Central memory CD8-positive, alpha-beta T cell (primary cell): ENCODE data around the gene MIER2.

Experiments
- ATAC-seq: fragments of 150-1000 bp; cut with Tn5 transposase; replicated peaks from 2 replicates; pipeline ENCODE4 v1.10.0; 2022; ENCODE audit warnings: mild to moderate bottlenecking, moderate FRiP score, moderate number of reproducible peaks; ENCODE audit not compliant: poor library complexity, severe bottlenecking; ENCODE audit errors: extremely low read depth
- DNase-seq, 2 donors: peaks; one replicate each; pipeline ENCODE4 v3.0.0; 2021; ENCODE audit warnings: low spot score in 2 of 2
- H3K27ac Mint-ChIP-seq: one replicate; pipeline ENCODE4 v1.8.0; 2022; ENCODE audit warnings: low read depth, mild to moderate bottlenecking, moderate library complexity, mixed read lengths
- H3K27me3 Mint-ChIP-seq: one replicate; pipeline ENCODE4 v1.8.0; 2022; ENCODE audit warnings: mixed read lengths
- H3K36me3 Mint-ChIP-seq: one replicate; pipeline ENCODE4 v1.8.0; 2022; ENCODE audit warnings: mild to moderate bottlenecking, moderate library complexity, mixed read lengths; ENCODE audit not compliant: insufficient read depth
- H3K4me1 Mint-ChIP-seq: one replicate; pipeline ENCODE4 v1.8.0; 2022; ENCODE audit warnings: mixed read lengths
- H3K4me3 Mint-ChIP-seq: one replicate; pipeline ENCODE4 v1.8.0; 2022; ENCODE audit warnings: mild to moderate bottlenecking, moderate library complexity, mixed read lengths
- H3K9me3 Mint-ChIP-seq: one replicate; pipeline ENCODE4 v1.8.0; 2022; ENCODE audit warnings: mixed read lengths

Gene MIER2

GRCh38 chr19:296476-297225 lies 47.9 kb downstream of the MIER2 start:
- Mint-ChIP-seq H3K4me1 (peaks cover 13% of the 10 kb centered on the region), H3K4me3 (no peak overlapping the region), H3K27ac (no peak overlapping the region), H3K9me3 (no peaks in the 10 kb centered on the region), H3K36me3 (peaks cover 2% of the 10 kb centered on the region), H3K27me3 (peaks cover 46% of the 10 kb centered on the region)
- DNase-seq (no peak), ATAC-seq (no peak)

- DNase-seq: no peak
- no peak for ATAC-seq
- no peak overlapping the region for H3K27ac Mint-ChIP-seq
- peaks cover 2% of the 10 kb centered on the region for H3K36me3 Mint-ChIP-seq
- H3K4me3 Mint-ChIP-seq: no peak overlapping the region
- H3K9me3 Mint-ChIP-seq: no peaks in the 10 kb centered on the region
- peaks cover 13% of the 10 kb centered on the region for H3K4me1 Mint-ChIP-seq
- peaks cover 46% of the 10 kb centered on the region for H3K27me3 Mint-ChIP-seq
Measured at GRCh38 chr19:295687-296370, 48.8 kb downstream of the MIER2 start.

GRCh38 chr19:294946-295686 lies 49.5 kb downstream of the MIER2 start:
- H3K9me3 Mint-ChIP-seq: no peaks in the 10 kb centered on the region
- peak overlapping the region; percentile 31 for H3K4me3 Mint-ChIP-seq
- peaks cover 49% of the 10 kb centered on the region for H3K27me3 Mint-ChIP-seq
- peak in 1 of 2 donors; percentile 33 for DNase-seq
- H3K27ac Mint-ChIP-seq: no peak overlapping the region
- H3K4me1 Mint-ChIP-seq: peaks cover 16% of the 10 kb centered on the region
- no peak for ATAC-seq
- peaks cover 2% of the 10 kb centered on the region for H3K36me3 Mint-ChIP-seq

- Mint-ChIP-seq H3K4me3 (peak overlapping the region; percentile 31), H3K9me3 (no peaks in the 10 kb centered on the region), H3K27ac (no peak overlapping the region), H3K4me1 (peaks cover 18% of the 10 kb centered on the region), H3K27me3 (peaks cover 55% of the 10 kb centered on the region), H3K36me3 (peaks cover 4% of the 10 kb centered on the region)
- DNase-seq (no peak), ATAC-seq (no peak)
Measured at GRCh38 chr19:294341-294945, 50.2 kb downstream of the MIER2 start.

GRCh38 chr19:293436-294110 lies 51.0 kb downstream of the MIER2 start:
- Mint-ChIP-seq H3K27me3 (peaks cover 64% of the 10 kb centered on the region), H3K27ac (no peak overlapping the region), H3K4me1 (peaks cover 18% of the 10 kb centered on the region), H3K9me3 (no peaks in the 10 kb centered on the region), H3K36me3 (peaks cover 4% of the 10 kb centered on the region), H3K4me3 (no peak overlapping the region)
- DNase-seq: no peak
- ATAC-seq: no peak

GRCh38 chr19:292951-293350 lies 51.6 kb downstream of the MIER2 start:
- no peak overlapping the region for H3K4me3 Mint-ChIP-seq
- ATAC-seq: no peak
- peaks cover 4% of the 10 kb centered on the region for H3K36me3 Mint-ChIP-seq
- H3K9me3 Mint-ChIP-seq: no peaks in the 10 kb centered on the region
- DNase-seq: no peak
- H3K27me3 Mint-ChIP-seq: peaks cover 66% of the 10 kb centered on the region
- H3K27ac Mint-ChIP-seq: no peak overlapping the region
- H3K4me1 Mint-ChIP-seq: peaks cover 18% of the 10 kb centered on the region

GRCh38 chr19:292281-292884 lies 52.2 kb downstream of the MIER2 start:
- no peak for ATAC-seq
- Mint-ChIP-seq H3K36me3 (peaks cover 4% of the 10 kb centered on the region), H3K27ac (no peak overlapping the region), H3K4me3 (no peak overlapping the region), H3K4me1 (peaks cover 18% of the 10 kb centered on the region), H3K27me3 (peaks cover 66% of the 10 kb centered on the region), H3K9me3 (no peaks in the 10 kb centered on the region)
- no peak for DNase-seq

GRCh38 chr19:291561-292280 lies 52.9 kb downstream of the MIER2 start:
- no peak overlapping the region for H3K27ac Mint-ChIP-seq
- ATAC-seq: no peak
- peaks cover 64% of the 10 kb centered on the region for H3K27me3 Mint-ChIP-seq
- H3K4me1 Mint-ChIP-seq: peaks cover 18% of the 10 kb centered on the region
- no peak overlapping the region for H3K4me3 Mint-ChIP-seq
- H3K36me3 Mint-ChIP-seq: peaks cover 4% of the 10 kb centered on the region
- DNase-seq: no peak
- no peaks in the 10 kb centered on the region for H3K9me3 Mint-ChIP-seq

GRCh38 chr19:291006-291521 lies 53.5 kb downstream of the MIER2 start, which contains the start of gene PLPP2:
PLPP2 (minus strand) TSS chr19:291403; CDS start chr19:291336, 67 bp downstream.
- H3K36me3 Mint-ChIP-seq: peaks cover 4% of the 10 kb centered on the region
- peak within 1 kb of the TSS; percentile 68 for H3K27ac Mint-ChIP-seq
- H3K4me1 Mint-ChIP-seq: peaks cover 18% of the 10 kb centered on the region
- ATAC-seq (no peak), DNase-seq (no peak)
- H3K4me3 Mint-ChIP-seq: peak within 1 kb of the TSS; percentile 38
- no peaks in the 10 kb centered on the region for H3K9me3 Mint-ChIP-seq
- H3K27me3 Mint-ChIP-seq: peaks cover 58% of the 10 kb centered on the region

GRCh38 chr19:290372-291005 lies 54.1 kb downstream of the MIER2 start:
- H3K27ac Mint-ChIP-seq: peak overlapping the region; percentile 68

More at GRCh38 chr19:290372-291005, 54.1 kb downstream of the MIER2 start:
- Mint-ChIP-seq H3K4me3 (peak overlapping the region; percentile 38), H3K27me3 (peaks cover 52% of the 10 kb centered on the region), H3K36me3 (peaks cover 4% of the 10 kb centered on the region), H3K4me1 (peaks cover 18% of the 10 kb centered on the region), H3K9me3 (no peaks in the 10 kb centered on the region)
- ATAC-seq (peak; percentile 65), DNase-seq (no peak)
